ENCODE results near the gene PRPSAP2.

The PRPSAP2 gene

DNA sequence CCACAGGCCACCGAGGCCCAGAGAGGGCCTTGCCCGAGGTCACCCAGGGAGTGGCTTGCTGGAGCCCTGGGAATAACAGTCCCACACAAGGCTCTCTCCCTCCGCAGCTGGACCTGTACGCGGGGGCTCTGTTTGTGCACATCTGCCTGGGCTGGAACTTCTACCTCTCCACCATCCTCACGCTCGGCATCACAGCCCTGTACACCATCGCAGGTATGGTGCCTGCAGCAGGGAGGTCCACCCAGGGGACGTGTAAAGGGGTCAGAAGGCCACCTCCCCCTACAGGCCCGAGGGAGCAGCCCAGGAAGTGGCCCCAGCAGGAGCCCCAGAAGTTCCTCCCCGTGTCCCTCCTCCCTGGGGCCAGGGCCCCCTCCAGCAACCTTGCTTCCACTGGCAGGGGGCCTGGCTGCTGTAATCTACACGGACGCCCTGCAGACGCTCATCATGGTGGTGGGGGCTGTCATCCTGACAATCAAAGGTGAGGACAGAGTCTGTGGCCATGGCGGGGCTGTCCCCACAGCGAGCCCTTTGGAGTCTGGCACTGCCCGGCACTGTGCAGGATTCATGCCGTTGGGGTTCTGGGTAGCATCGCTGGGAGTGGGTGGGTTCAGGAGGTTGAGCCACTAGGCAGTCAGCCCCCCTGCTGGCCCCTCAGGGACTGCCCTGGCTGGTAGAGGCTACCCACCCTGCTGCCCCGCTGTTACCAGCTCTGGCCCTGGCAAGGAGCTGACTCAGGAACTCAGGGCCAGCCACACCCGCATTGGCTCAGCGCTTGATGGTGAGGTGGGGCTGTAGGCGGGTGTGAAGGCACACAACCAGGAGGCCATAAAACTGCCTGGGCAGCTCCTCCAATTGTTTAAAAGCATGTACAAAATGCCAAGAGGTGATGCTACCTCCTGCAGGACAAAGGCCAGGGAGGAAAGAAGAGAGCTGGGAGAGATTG is 111.3 kb downstream of the PRPSAP2 start:
- Histone ChIP-seq H3F3A (ENCODE audit: insufficient read depth) (no peaks in the 10 kb centered on the region), H3K9ac (ENCODE audit: low read length) (no peak overlapping the region)

DNA sequence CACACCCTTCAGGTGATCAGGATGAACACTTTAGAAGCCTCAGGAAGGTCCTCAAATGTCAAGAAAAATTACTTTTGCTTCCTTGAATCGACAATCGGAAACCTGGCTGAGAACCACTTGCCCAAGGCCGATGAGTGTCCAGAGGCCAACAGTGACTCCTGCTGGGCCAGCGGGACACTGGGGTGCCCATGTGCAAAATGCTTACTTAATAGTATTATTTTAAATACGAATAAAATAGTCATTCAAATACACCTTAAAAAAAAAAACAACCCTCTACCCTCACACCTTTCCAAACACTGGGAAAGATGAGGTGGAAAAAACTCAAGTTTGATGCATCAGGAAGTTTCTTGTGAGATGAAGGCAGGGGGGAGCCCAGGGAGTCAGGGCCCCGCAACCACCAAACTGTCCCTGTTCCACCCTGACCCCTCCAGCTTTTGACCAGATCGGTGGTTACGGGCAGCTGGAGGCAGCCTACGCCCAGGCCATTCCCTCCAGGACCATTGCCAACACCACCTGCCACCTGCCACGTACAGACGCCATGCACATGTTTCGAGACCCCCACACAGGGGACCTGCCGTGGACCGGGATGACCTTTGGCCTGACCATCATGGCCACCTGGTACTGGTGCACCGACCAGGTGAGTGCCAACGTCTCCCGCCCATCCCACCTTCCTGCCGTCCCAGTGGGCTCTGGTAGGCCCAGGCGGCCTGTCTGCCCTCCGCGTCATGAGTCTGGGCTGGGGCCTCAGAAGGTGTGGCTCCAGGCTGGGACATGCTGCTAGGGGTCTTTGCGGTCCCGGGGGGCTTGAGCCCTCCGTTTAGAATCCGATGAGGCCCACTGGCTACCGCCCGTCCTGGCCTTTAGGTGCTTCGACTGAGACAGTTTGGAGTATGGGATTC is 112.9 kb downstream of the PRPSAP2 start:
- no peaks in the 10 kb centered on the region for H4K20me1 ChIP-seq (ENCODE audit: low read depth, low read length)
- no peak overlapping the region for H2AFZ ChIP-seq (ENCODE audit: low read depth, low read length, severe bottlenecking)
- H3K4me2 ChIP-seq (ENCODE audit: low read depth, low read length, poor library complexity, severe bottlenecking) = no peak overlapping the region
- H3K27ac ChIP-seq (ENCODE audit: low read depth, low read length) = no peak overlapping the region
- no peak overlapping the region for H3K4me3 ChIP-seq (ENCODE audit: insufficient read depth, low read length, poor library complexity, severe bottlenecking)
- H3K27me3 ChIP-seq (ENCODE audit: low read length) = no peaks in the 10 kb centered on the region
- no peaks in the 10 kb centered on the region for H3K9me3 ChIP-seq (ENCODE audit: insufficient read depth, low read length)
- no peaks in the 10 kb centered on the region for H3F3A ChIP-seq (ENCODE audit: insufficient read depth)
- H3K9me2 ChIP-seq (replicated peaks; ENCODE audit: insufficient read depth, low read length) = no peaks in the 10 kb centered on the region
- TF ChIP-seq, protein P1, sequence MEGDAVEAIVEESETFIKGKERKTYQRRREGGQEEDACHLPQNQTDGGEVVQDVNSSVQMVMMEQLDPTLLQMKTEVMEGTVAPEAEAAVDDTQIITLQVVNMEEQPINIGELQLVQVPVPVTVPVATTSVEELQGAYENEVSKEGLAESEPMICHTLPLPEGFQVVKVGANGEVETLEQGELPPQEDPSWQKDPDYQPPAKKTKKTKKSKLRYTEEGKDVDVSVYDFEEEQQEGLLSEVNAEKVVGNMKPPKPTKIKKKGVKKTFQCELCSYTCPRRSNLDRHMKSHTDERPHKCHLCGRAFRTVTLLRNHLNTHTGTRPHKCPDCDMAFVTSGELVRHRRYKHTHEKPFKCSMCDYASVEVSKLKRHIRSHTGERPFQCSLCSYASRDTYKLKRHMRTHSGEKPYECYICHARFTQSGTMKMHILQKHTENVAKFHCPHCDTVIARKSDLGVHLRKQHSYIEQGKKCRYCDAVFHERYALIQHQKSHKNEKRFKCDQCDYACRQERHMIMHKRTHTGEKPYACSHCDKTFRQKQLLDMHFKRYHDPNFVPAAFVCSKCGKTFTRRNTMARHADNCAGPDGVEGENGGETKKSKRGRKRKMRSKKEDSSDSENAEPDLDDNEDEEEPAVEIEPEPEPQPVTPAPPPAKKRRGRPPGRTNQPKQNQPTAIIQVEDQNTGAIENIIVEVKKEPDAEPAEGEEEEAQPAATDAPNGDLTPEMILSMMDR (IDR thresholded peaks at IDR 0.05; ENCODE audit: insufficient read depth, low read length, poor library complexity, severe bottlenecking) = no peak
- TF ChIP-seq EZH2phosphoT487 (conservative IDR thresholded peaks at IDR 0.05; ENCODE audit: low read length) = no peak
- no peaks in the 10 kb centered on the region for H3K79me2 ChIP-seq (ENCODE audit: insufficient read depth, low read length)
- no peak overlapping the region for H3K9ac ChIP-seq (ENCODE audit: low read length)
- H3K36me3 ChIP-seq (ENCODE audit: low read length) = no peaks in the 10 kb centered on the region

More for the DNA sequence above, 111.3 kb downstream of the PRPSAP2 start:
- H3K27ac ChIP-seq (ENCODE audit: low read depth, low read length) = no peak overlapping the region
- no peak overlapping the region for H3K4me2 ChIP-seq (ENCODE audit: low read depth, low read length, poor library complexity, severe bottlenecking)
- H3K9me2 ChIP-seq (replicated peaks; ENCODE audit: insufficient read depth, low read length) = no peaks in the 10 kb centered on the region
- no peaks in the 10 kb centered on the region for H3K27me3 ChIP-seq (ENCODE audit: low read length)
- no peaks in the 10 kb centered on the region for H4K20me1 ChIP-seq (ENCODE audit: low read depth, low read length)
- no peak overlapping the region for H2AFZ ChIP-seq (ENCODE audit: low read depth, low read length, severe bottlenecking)
- TF ChIP-seq, protein P1 (IDR thresholded peaks at IDR 0.05; ENCODE audit: insufficient read depth, low read length, poor library complexity, severe bottlenecking) = no peak
- TF ChIP-seq EZH2phosphoT487 (conservative IDR thresholded peaks at IDR 0.05; ENCODE audit: low read length) = no peak
- no peaks in the 10 kb centered on the region for H3K79me2 ChIP-seq (ENCODE audit: insufficient read depth, low read length)
- no peaks in the 10 kb centered on the region for H3K9me3 ChIP-seq (ENCODE audit: insufficient read depth, low read length)
- H3K36me3 ChIP-seq (ENCODE audit: low read length) = no peaks in the 10 kb centered on the region
- H3K4me3 ChIP-seq (ENCODE audit: insufficient read depth, low read length, poor library complexity, severe bottlenecking) = no peak overlapping the region

- H4K20me1 ChIP-seq (ENCODE audit: low read depth, low read length) = no peaks in the 10 kb centered on the region
- no peaks in the 10 kb centered on the region for H3K79me2 ChIP-seq (ENCODE audit: insufficient read depth, low read length)
- no peaks in the 10 kb centered on the region for H3K36me3 ChIP-seq (ENCODE audit: low read length)
- no peaks in the 10 kb centered on the region for H3K27me3 ChIP-seq (ENCODE audit: low read length)
- H2AFZ ChIP-seq (ENCODE audit: low read depth, low read length, severe bottlenecking) = no peak overlapping the region
- TF ChIP-seq, protein P1 (IDR thresholded peaks at IDR 0.05; ENCODE audit: insufficient read depth, low read length, poor library complexity, severe bottlenecking) = no peak
- TF ChIP-seq EZH2phosphoT487 (conservative IDR thresholded peaks at IDR 0.05; ENCODE audit: low read length) = no peak
- H3K9me2 ChIP-seq (replicated peaks; ENCODE audit: insufficient read depth, low read length) = no peaks in the 10 kb centered on the region
- H3K9me3 ChIP-seq (ENCODE audit: insufficient read depth, low read length) = no peaks in the 10 kb centered on the region
- H3K9ac ChIP-seq (ENCODE audit: low read length) = no peak overlapping the region
- no peak overlapping the region for H3K4me2 ChIP-seq (ENCODE audit: low read depth, low read length, poor library complexity, severe bottlenecking)
- H3K4me3 ChIP-seq (ENCODE audit: insufficient read depth, low read length, poor library complexity, severe bottlenecking) = no peak overlapping the region
- no peaks in the 10 kb centered on the region for H3F3A ChIP-seq (ENCODE audit: insufficient read depth)
- no peak overlapping the region for H3K27ac ChIP-seq (ENCODE audit: low read depth, low read length)
Observed at GRCh38 chr17:18971801-18972200, 113.9 kb downstream of the PRPSAP2 start.

Measured in SU-DHL-6 (cell line).